Coronary artery (tissue), 2 donors: Measurements from ENCODE around the gene CLDN5.

Experiments used
- DNase-seq: peaks from one replicate; pipeline ENCODE4 v3.0.0-alpha.2; 2017; ENCODE audit warnings: low spot score
- H3K27ac ChIP-seq, 2 donors: fragments of 200-600 bp; sonication (generic); one replicate each; pipeline ENCODE4 v1.5.1; 2016 to 2019
- H3K4me3 ChIP-seq: fragments of 200-600 bp; sonication (generic); 2 replicates; pipeline ENCODE4 v1.5.1; 2016; ENCODE audit warnings: mild to moderate bottlenecking, moderate library complexity
- CTCF ChIP-seq: fragments of 200-600 bp; sonication (generic); IDR thresholded peaks from one replicate; pipeline ENCODE4 v1.5.1; 2019; ENCODE audit warnings: antibody characterized with exemption

Gene CLDN5

GRCh38 chr22:19473578-19473977 lies 50.6 kb downstream of the CLDN5 start:
- H3K4me3 ChIP-seq: no peak overlapping the region
- H3K27ac ChIP-seq: no peak overlapping the region
- TF ChIP-seq CTCF: no peak
- DNase-seq: no peak
